Panc1 (cell line): ENCODE measurements around the gene SRGAP2B.
"Not testable (repeated sequence)": the region's sequence is repeated elsewhere in the genome, so short reads cannot be mapped to it uniquely, and the experiment has no call there.

Experiments
- POLR2AphosphoS5 ChIP-seq: IDR thresholded peaks from 2 replicates; pipeline ENCODE4 v1.6.1; 2012; ENCODE audit warnings: mild to moderate bottlenecking, low read depth, low read length, moderate library complexity
- SIN3A ChIP-seq: IDR thresholded peaks from 2 replicates; pipeline ENCODE4 v1.6.1; 2012; ENCODE audit warnings: low read depth, mild to moderate bottlenecking, low read length, moderate library complexity, borderline replicate concordance; ENCODE audit not compliant: insufficient read depth
- TCF7L2 ChIP-seq: IDR thresholded peaks from 2 replicates; pipeline ENCODE4 v1.6.1; 2011; ENCODE audit warnings: mild to moderate bottlenecking, low read depth, low read length, inconsistent platforms
- TF ChIP-seq, protein P1 (sequence below): fragments of 450-650 bp; IDR thresholded peaks from 2 replicates; pipeline ENCODE4 v1.5.1; 2017; ENCODE audit warnings: mild to moderate bottlenecking
- TF ChIP-seq, protein P2 (sequence below), 2 experiments: IDR thresholded peaks; 2 replicates each; pipeline ENCODE4 v1.6.1; 2011 to 2012; ENCODE audit warnings: low read depth in 2 of 2, control low read depth in 1 of 2, low read length in 1 of 2, mild to moderate bottlenecking in 1 of 2, moderate library complexity in 1 of 2; ENCODE audit not compliant: insufficient read depth in 1 of 2

DNA sequence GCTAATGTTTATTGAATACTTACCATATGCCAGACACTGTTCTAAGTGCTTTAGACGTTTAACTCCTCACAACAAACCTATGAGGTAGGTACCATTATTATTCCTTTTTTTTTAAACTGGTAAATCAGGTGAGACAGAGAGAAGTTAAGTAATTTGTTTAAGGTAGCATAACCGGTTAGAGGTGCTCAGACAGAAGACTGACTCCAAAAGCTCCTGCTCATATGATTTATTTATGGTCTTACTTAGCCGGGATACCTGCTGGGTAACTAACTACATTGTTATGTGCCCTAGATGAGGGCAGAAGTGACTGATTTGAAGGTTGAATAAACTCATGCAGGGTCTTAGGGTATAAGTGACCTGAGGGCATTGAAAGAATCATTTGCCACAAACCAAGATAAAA lies 17.6 kb upstream of the SRGAP2B start:
- TF ChIP-seq, protein P1, sequence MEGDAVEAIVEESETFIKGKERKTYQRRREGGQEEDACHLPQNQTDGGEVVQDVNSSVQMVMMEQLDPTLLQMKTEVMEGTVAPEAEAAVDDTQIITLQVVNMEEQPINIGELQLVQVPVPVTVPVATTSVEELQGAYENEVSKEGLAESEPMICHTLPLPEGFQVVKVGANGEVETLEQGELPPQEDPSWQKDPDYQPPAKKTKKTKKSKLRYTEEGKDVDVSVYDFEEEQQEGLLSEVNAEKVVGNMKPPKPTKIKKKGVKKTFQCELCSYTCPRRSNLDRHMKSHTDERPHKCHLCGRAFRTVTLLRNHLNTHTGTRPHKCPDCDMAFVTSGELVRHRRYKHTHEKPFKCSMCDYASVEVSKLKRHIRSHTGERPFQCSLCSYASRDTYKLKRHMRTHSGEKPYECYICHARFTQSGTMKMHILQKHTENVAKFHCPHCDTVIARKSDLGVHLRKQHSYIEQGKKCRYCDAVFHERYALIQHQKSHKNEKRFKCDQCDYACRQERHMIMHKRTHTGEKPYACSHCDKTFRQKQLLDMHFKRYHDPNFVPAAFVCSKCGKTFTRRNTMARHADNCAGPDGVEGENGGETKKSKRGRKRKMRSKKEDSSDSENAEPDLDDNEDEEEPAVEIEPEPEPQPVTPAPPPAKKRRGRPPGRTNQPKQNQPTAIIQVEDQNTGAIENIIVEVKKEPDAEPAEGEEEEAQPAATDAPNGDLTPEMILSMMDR, result not testable (repeated sequence)
- TF ChIP-seq, protein P2, sequence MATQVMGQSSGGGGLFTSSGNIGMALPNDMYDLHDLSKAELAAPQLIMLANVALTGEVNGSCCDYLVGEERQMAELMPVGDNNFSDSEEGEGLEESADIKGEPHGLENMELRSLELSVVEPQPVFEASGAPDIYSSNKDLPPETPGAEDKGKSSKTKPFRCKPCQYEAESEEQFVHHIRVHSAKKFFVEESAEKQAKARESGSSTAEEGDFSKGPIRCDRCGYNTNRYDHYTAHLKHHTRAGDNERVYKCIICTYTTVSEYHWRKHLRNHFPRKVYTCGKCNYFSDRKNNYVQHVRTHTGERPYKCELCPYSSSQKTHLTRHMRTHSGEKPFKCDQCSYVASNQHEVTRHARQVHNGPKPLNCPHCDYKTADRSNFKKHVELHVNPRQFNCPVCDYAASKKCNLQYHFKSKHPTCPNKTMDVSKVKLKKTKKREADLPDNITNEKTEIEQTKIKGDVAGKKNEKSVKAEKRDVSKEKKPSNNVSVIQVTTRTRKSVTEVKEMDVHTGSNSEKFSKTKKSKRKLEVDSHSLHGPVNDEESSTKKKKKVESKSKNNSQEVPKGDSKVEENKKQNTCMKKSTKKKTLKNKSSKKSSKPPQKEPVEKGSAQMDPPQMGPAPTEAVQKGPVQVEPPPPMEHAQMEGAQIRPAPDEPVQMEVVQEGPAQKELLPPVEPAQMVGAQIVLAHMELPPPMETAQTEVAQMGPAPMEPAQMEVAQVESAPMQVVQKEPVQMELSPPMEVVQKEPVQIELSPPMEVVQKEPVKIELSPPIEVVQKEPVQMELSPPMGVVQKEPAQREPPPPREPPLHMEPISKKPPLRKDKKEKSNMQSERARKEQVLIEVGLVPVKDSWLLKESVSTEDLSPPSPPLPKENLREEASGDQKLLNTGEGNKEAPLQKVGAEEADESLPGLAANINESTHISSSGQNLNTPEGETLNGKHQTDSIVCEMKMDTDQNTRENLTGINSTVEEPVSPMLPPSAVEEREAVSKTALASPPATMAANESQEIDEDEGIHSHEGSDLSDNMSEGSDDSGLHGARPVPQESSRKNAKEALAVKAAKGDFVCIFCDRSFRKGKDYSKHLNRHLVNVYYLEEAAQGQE (IDR thresholded peaks at IDR 0.05; ENCODE audit: insufficient read depth in 1 of 2, low read depth in 2 of 2, low read length in 1 of 2), result not testable (repeated sequence)
- not testable (repeated sequence) for TF ChIP-seq SIN3A, POLR2AphosphoS5, TCF7L2
